HG03066 (cell line): ENCODE measurements around the gene COX8C.
A peak's percentile ranks its signal among the peaks of the same experiment; 100 is the strongest.
"Not testable (repeated sequence)": the region's sequence is repeated elsewhere in the genome, so short reads cannot be mapped to it uniquely, and the experiment has no call there.

Source experiments
- ATAC-seq: cut with Tn5 transposase; IDR thresholded peaks from one replicate; pipeline ENCODE4 v1.9.1; 2021; ENCODE audit warnings: low read depth; ENCODE audit not compliant: unreplicated experiment

COX8C gene

GRCh38 chr14:93368996-93369712 is 22.2 kb downstream of the COX8C start:
- ATAC-seq, result peak; percentile 6

- ATAC-seq, result peak; percentile 93
Observed at GRCh38 chr14:93369713-93370266, 22.8 kb downstream of the COX8C start.

- peak; percentile 92 for ATAC-seq
Observed at GRCh38 chr14:93375673-93376156, 28.7 kb downstream of the COX8C start.

- ATAC-seq, result no peak
Observed at GRCh38 chr14:93379831-93380230, 32.8 kb downstream of the COX8C start.

- ATAC-seq, result no peak
Observed at GRCh38 chr14:93381644-93382043, 34.7 kb downstream of the COX8C start.

- not testable (repeated sequence) for ATAC-seq
Observed at GRCh38 chr14:93384256-93384655, 37.3 kb downstream of the COX8C start.

- no peak for ATAC-seq
Observed at GRCh38 chr14:93395231-93395630, 48.2 kb downstream of the COX8C start.

GRCh38 chr14:93396456-93396855 is 49.5 kb downstream of the COX8C start:
- ATAC-seq, result no peak
